H1 (cell line): ENCODE measurements around the gene IREB2. TPM values are rescaled to one million over a fixed set of nuclear protein-coding genes. Genes with fewer than 3 reads are reported as not detected.

Experiments
- JUN ChIP-seq: IDR thresholded peaks from 2 replicates; pipeline ENCODE4 v1.6.1; 2011; ENCODE audit warnings: low read depth, mild to moderate bottlenecking, improper control_type of control experiment, low read length
- RAD21 ChIP-seq, 2 experiments: IDR thresholded peaks in 1 of 2; conservative IDR thresholded peaks in 1 of 2; 2 replicates each; pipeline ENCODE4 v1.6.1; 2011; ENCODE audit warnings: low read depth in 2 of 2, low read length in 2 of 2, improper control_type of control experiment in 1 of 2, inconsistent platforms in 1 of 2, mild to moderate bottlenecking in 1 of 2, moderate library complexity in 1 of 2
- SIX5 ChIP-seq: IDR thresholded peaks from 2 replicates; pipeline ENCODE4 v1.6.1; 2011; ENCODE audit warnings: mild to moderate bottlenecking, low read depth, low read length
- YY1 ChIP-seq: IDR thresholded peaks from 2 replicates; pipeline ENCODE4 v1.6.1; 2011; ENCODE audit warnings: low read depth, mild to moderate bottlenecking, low read length
- polyA plus RNA-seq, 7 experiments: library from polyadenylated mRNA; depleted of rRNA in 3 of 7; stranded (reverse) in 5 of 7; unstranded in 2 of 7; fragments of >200 nt in 5 of 7; fragments of 200-250 nt in 2 of 7; gene quantifications; 1 replicate in 5 of 7; 2 replicates in 1 of 7; 4 replicates in 1 of 7; pipeline versions ENCODE4 v1.2.1 to v1.2.3, GENCODE V29; 2011 to 2013; ENCODE audit warnings: missing spikeins in 2 of 7, mixed read lengths in 2 of 7
- total RNA-seq: library from RNA; stranded (reverse); fragmentation: NEBNext Ultra II Directional; extraction: Animal tissue kit (Norgen Biotek cat#: 25700); gene quantifications from 2 replicates; pipeline ENCODE4 v1.2.1, GENCODE V29; 2021

IREB2 gene
- total and polyA plus RNA-seq, 2 of the 8 experiments (the other 6 are each of a cell fraction or from before 2014, with no cell fraction given), result 21.0 to 103 TPM

- TF ChIP-seq YY1 (no peak), SIX5 (no peak), RAD21 (IDR thresholded peaks at IDR 0.05 in 1 of 2, conservative IDR thresholded peaks at IDR 0.05 in 1 of 2; ENCODE audit: low read depth in 2 of 2, low read length in 2 of 2) (no peak), JUN (no peak)
Observed at GRCh38 chr15:78418686-78419085, 19.3 kb upstream of the IREB2 start (continued).
